ENCODE results near the gene IRF9. TPM values are rescaled to one million over a fixed set of nuclear protein-coding genes. Genes with fewer than 3 reads are reported as not detected.

IRF9 gene
- total RNA-seq (2021), result 25.1 and 27.3 TPM in 2 replicates
- percentile 41 among the genes with signal in this experiment for Bru-seq, nascent RNA
- percentile 66 among the genes with signal in this experiment for BruChase-seq, experiment 1, labeled RNA remaining after a 2-hour chase
- percentile 48 among the genes with signal in this experiment for BruChase-seq, experiment 2, labeled RNA remaining after a 6-hour chase
- long read RNA-seq, transcript IRF9-202 (9 exons, 1,838 nt), result major isoform, 13 of 19 reads
- long read RNA-seq, partial matches to known transcripts, result 0 of 19 reads
- long read RNA-seq, other reads (novel, unspliced or antisense), result 3 of 19 reads

- no peaks in the 10 kb centered on the region for H3K9me3 ChIP-seq (ENCODE audit: low read depth, low read length, poor library complexity, severe bottlenecking)
- BruUV-seq (replicated peaks), result no TSS peak
- ChIA-PET CTCF (interaction anchor here (0.5 to 2.6 kb wide), 9 partner anchors 14 to 103 kb away, joined by 3 to 17 read pairs (median 3); partner anchors contain the start of genes DCAF11, NRL and PSME1), POLR2A (ENCODE audit: low non-redundant PET) (interaction anchor here (0.6 kb wide), 1 partner anchor 67 kb away, joined by 3 read pairs; the partner anchor contains the start of gene PCK2)
- peak within 1 kb of the TSS; percentile 51 for H3K4me3 ChIP-seq (ENCODE audit: low read depth, low read length, poor library complexity, severe bottlenecking)
- intact Hi-C loops (cut with micrococcal nuclease; ENCODE audit: unreplicated experiment), result loop anchor here (1.0 kb wide), 3 partner anchors 14 to 149 kb away; partner anchors contain the start of gene RNF31
- peaks cover 40% of the 10 kb centered on the region for H3K36me3 ChIP-seq (ENCODE audit: insufficient read depth, low read length, poor library complexity, severe bottlenecking)
- no peaks in the 10 kb centered on the region for H3K27me3 ChIP-seq (replicated peaks; ENCODE audit: insufficient read depth, low read depth, low read length, poor library complexity)
- H3K4me1 ChIP-seq (ENCODE audit: insufficient read depth, low read length, poor library complexity, severe bottlenecking), result peaks cover 8% of the 10 kb centered on the region
- peak within 1 kb of the TSS; percentile 75 for H3K27ac ChIP-seq (ENCODE audit: low read depth, low read length, poor library complexity, severe bottlenecking)
- DNase-seq (ENCODE audit: low spot score), result peak; percentile 95
- TF ChIP-seq, protein P1, sequence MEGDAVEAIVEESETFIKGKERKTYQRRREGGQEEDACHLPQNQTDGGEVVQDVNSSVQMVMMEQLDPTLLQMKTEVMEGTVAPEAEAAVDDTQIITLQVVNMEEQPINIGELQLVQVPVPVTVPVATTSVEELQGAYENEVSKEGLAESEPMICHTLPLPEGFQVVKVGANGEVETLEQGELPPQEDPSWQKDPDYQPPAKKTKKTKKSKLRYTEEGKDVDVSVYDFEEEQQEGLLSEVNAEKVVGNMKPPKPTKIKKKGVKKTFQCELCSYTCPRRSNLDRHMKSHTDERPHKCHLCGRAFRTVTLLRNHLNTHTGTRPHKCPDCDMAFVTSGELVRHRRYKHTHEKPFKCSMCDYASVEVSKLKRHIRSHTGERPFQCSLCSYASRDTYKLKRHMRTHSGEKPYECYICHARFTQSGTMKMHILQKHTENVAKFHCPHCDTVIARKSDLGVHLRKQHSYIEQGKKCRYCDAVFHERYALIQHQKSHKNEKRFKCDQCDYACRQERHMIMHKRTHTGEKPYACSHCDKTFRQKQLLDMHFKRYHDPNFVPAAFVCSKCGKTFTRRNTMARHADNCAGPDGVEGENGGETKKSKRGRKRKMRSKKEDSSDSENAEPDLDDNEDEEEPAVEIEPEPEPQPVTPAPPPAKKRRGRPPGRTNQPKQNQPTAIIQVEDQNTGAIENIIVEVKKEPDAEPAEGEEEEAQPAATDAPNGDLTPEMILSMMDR (conservative IDR thresholded peaks at IDR 0.05; ENCODE audit: low read depth, low read length), result peak; percentile 99
- TF ChIP-seq EZH2 (IDR thresholded peaks at IDR 0.05; ENCODE audit: borderline replicate concordance, low read depth, low read length, poor library complexity, severe bottlenecking), result no peak
These were observed at the start of gene IRF9 for GRCh38 chr14:24160850-24161804. TSS of gene IRF9 (plus strand) at chr14:24161265. CDS start at chr14:24162145, 880 bp downstream.

DNA sequence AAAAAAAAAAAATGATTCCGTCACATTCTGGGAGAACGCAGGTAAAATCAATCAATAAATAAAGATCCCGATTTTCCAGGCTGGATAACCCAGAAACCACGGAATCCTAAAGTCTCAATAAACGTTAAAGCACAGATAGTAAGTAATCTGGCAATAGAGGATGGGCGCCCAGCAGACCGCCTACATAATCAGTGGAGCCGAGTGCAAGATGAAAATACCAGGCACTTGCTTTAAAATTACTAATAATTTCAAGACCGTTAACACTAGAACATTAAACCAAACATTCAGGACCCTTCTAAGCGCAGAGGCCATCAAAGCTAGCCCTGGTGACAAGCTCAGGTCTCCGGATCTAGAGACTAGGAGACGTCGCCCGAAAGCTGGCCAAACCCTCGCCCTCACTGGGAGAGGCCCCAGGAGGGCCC lies 47.7 kb upstream of the IRF9 start:
- Histone ChIP-seq H3K27ac (ENCODE audit: low read depth, low read length, poor library complexity, severe bottlenecking) (peak overlapping the region; percentile 99), H3K4me1 (ENCODE audit: insufficient read depth, low read length, poor library complexity, severe bottlenecking) (peaks cover 14% of the 10 kb centered on the region), H3K9me3 (ENCODE audit: low read depth, low read length, poor library complexity, severe bottlenecking) (no peaks in the 10 kb centered on the region), H3K4me3 (ENCODE audit: low read depth, low read length, poor library complexity, severe bottlenecking) (peak overlapping the region; percentile 82), H3K27me3 (replicated peaks; ENCODE audit: insufficient read depth, low read depth, low read length, poor library complexity) (no peaks in the 10 kb centered on the region), H3K36me3 (ENCODE audit: insufficient read depth, low read length, poor library complexity, severe bottlenecking) (peaks cover 9% of the 10 kb centered on the region)
- DNase-seq (ENCODE audit: low spot score), result no peak
- ChIA-PET POLR2A (ENCODE audit: low non-redundant PET) (interaction anchor here (2.0 kb wide), 1 partner anchor 19 kb away, joined by 13 read pairs; the partner anchor contains the start of gene PCK2), CTCF (interaction anchor here (1.8 kb wide), 1 partner anchor 48 kb away, joined by 6 read pairs; the partner anchor contains the start of gene IRF9)
- TSS peak; percentile 78 for BruUV-seq (replicated peaks)
- TF ChIP-seq, protein P1 (conservative IDR thresholded peaks at IDR 0.05; ENCODE audit: low read depth, low read length), result no peak
- TF ChIP-seq EZH2 (IDR thresholded peaks at IDR 0.05; ENCODE audit: borderline replicate concordance, low read depth, low read length, poor library complexity, severe bottlenecking), result no peak
- intact Hi-C loops (cut with micrococcal nuclease; ENCODE audit: unreplicated experiment), result no loop called here

Measured in A673 (cell line).